Measurements from ENCODE around the gene PAK1. TPM values are rescaled to one million over a fixed set of nuclear protein-coding genes. Genes with fewer than 3 reads are reported as not detected.

The PAK1 gene
- total RNA-seq, 1 donor from 2014 or later = 8.8 TPM

Other genes with a start within 250 kb of the PAK1 start
- 10.2 TPM for gene GDPD4, start 172.4 kb downstream of the PAK1 start, total RNA-seq
- gene AQP11, start 115.9 kb upstream of the PAK1 start, total RNA-seq = 13.1 TPM
- gene CLNS1A, start 163.7 kb upstream of the PAK1 start, total RNA-seq = 41.3 TPM